Mesodermal cell (in vitro differentiated cells): ENCODE results near the gene TOB1.
"Not testable (repeated sequence)": the region's sequence is repeated elsewhere in the genome, so short reads cannot be mapped to it uniquely, and the experiment has no call there.

Experiments
- H3K27ac ChIP-seq: 2 replicates; pipeline ENCODE4 v1.7.0; 2013; ENCODE audit warnings: mild to moderate bottlenecking, low read depth, low read length, moderate library complexity; ENCODE audit not compliant: severe bottlenecking
- H3K36me3 ChIP-seq: 2 replicates; pipeline ENCODE4 v1.7.1; 2013; ENCODE audit warnings: mild to moderate bottlenecking, low read length, moderate library complexity; ENCODE audit not compliant: control insufficient read depth, insufficient read depth
- H3K4me1 ChIP-seq: one replicate; pipeline ENCODE4 v1.7.1; 2013; ENCODE audit warnings: mild to moderate bottlenecking, low read length; ENCODE audit not compliant: insufficient read depth, control insufficient read depth, poor library complexity, severe bottlenecking
- H3K4me3 ChIP-seq: 2 replicates; pipeline ENCODE4 v1.7.0; 2013; ENCODE audit warnings: low read length, control low read depth, mild to moderate bottlenecking; ENCODE audit not compliant: insufficient read depth, poor library complexity, severe bottlenecking; ENCODE audit errors: extremely low read depth
- H3K9me3 ChIP-seq: 2 replicates; pipeline ENCODE4 v1.7.1; 2013; ENCODE audit warnings: mild to moderate bottlenecking, low read length, moderate library complexity; ENCODE audit not compliant: control insufficient read depth
- WGBS, 2 experiments: methylation state at CpG; one replicate each; pipeline ENCODE4 v1.1.5; 2013; ENCODE audit warnings: missing lambda C conversion rate in 2 of 2; ENCODE audit not compliant: insufficient coverage in 2 of 2; 5-methylcytosine and 5-hydroxymethylcytosine counted together

TOB1 gene

DNA sequence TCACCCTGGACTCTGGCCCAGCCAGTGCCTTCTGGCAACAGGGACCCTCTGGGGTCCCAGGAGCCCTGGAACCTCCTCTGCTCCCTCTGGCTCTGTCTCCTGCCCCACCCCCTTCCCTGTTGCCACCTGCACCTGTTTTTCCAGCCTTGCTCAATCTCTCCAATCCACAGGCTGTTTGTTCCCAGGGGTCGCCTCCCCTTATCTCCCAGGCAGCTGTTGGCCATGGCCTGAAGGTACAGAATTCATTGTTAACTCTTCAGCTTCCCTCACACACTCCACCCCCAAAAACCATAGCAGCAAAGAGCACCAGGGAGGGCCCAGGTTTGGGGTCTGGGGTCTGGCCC lies 39.3 kb upstream of the TOB1 start:
- WGBS, 2 experiments = 57 to 75% methylated on average over 1 of the region's 1 CpG
- Histone ChIP-seq H3K36me3 (no peaks in the 10 kb centered on the region), H3K4me1 (peaks cover 22% of the 10 kb centered on the region), H3K9me3 (no peaks in the 10 kb centered on the region), H3K4me3 (no peak overlapping the region), H3K27ac (no peak overlapping the region)

DNA sequence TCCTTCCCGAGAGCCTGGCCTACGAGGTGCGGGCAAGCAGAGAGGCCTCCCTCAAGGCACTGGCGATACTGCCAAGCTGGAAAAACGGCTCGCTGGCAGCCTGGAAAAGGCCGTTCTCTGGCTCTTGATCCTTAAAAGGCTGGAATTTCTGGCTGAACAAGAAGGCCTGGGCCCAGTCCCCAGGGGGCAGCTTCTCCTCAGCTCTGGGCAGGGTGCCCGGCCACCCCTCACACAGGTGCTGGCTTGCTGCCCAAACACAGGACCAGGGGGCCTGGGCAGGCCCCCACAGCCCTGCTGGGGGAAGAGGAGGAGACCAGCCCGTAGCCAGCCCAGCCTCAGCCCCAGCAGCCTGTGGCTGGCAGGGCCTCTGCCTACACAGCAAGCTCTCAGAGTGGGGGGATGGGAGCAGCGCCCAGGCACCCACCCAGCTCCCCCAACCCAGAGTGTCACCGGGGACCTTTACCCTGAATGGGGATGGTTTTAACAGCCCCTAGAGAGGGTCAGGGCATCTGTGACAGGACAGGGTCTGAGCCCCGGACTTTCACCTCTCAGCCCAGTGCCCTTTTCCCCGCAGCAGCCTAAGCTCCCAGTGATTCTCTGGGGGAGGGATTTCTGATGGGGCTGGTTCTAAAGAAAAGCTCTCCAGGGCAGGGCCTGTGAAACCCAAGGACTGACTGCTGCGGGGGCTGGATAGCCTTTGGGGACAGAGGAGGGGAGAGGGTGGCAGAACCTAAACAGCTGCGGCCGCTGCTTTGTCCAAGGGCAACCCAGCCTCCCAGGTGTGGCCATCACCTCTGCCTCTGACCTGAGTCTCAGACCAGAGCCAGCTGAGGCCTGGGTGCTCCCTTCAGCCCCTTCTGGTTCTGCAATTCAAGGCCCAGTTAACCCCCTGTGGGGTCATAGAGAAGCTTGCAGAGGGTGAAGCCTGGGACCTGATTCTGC lies 38.6 kb upstream of the TOB1 start:
- peaks cover 28% of the 10 kb centered on the region for H3K4me1 ChIP-seq
- no peak overlapping the region for H3K4me3 ChIP-seq
- no peaks in the 10 kb centered on the region for H3K36me3 ChIP-seq
- H3K27ac ChIP-seq = peak overlapping the region; percentile 23
- H3K9me3 ChIP-seq = no peaks in the 10 kb centered on the region
- WGBS, 2 experiments = 72 to 81% methylated on average over 9 to 11 of the region's 16 CpGs

DNA sequence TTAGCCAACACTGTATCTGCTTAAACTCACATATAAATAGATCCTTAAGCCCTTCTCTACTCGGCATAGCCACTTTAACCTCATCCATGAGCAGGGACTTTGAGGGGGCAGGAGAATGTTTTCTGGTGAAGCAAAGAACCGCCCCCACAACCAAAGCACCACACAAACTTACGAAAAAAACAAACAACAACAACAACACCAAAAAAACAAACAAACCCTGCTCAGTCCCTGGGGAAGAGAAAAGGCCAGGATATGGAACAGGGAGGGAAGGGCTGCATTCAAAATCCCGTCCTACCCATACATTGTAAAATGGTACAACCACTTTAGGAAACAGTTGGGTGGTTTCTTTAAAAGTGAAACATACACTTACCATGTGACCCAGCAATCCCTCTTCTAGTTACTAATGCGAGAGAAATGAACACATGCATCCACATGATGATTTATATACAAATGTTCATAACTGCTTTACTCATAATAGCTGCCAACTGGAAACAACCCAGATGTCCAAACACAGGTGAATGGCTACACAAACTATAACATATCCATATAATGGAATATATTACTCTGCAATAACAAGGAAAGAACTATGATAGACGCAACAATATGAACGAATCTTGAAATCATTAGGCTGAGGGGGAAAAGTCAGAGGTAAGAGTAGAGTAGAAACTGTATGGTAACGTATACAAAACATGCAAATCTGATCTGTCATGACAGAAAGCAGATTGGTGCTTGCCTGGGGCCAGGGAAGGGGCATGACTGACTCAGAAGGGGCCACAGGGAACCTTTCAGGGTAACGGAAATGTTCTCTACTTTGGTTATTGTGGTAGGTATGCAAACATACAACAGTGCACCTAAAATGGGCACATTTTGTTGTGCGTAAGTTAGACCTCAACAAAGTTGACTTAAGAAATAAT lies 37.7 kb upstream of the TOB1 start:
- Histone ChIP-seq H3K4me1 (peaks cover 31% of the 10 kb centered on the region), H3K9me3 (no peaks in the 10 kb centered on the region), H3K4me3 (no peak overlapping the region), H3K36me3 (no peaks in the 10 kb centered on the region), H3K27ac (no peak overlapping the region)
- WGBS, 2 experiments = 97% methylated on average over 4 to 5 of the region's 10 CpGs

DNA sequence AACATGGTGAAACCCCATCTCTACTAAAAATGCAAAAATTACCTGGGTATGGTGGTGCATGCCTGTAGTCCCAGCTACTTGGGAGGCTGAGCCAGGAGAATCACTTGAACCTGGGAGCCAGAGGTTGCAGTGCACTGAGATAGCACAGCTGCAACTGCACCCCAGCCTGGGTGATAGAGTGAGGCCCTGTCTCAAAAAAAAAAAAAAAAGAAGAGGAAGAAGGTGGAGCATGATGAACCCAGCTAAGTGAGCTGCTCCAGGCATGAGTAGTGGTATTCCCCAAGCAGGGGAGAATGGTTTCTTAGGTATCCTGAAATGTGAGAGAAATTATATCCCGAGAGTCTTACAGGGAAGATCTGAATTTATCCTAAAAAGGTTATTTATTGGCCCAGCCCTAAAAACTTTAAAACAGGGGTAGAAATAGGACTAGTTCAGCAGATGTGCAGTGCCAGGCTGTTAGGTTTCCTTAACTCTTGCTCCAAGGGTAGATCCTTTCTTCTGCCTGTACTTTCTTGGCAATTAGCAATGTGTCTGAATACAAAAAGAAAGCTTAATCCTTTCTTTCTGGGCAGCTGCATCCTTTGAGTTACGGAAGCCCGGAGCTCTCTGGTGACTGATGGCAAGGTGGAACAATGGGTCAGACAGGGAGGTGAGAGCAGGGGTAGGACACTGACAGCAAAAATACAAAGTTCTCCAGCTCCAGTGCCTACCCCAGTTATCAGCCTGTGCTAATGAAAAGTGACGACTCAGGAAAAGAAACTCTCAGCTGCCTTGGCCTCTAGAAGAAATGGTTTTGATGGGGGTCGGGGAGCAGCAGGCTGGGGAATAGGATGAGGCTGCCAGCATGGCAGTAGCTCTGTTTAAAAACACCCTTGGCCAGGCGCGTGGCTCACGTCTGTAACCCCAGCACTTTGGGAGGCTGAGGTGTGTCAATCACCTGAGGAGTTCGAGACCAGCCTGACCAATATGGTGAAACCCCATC lies 36.5 kb upstream of the TOB1 start:
- Histone ChIP-seq H3K9me3 (no peaks in the 10 kb centered on the region), H3K36me3 (no peaks in the 10 kb centered on the region), H3K4me3 (no peak overlapping the region), H3K27ac (no peak overlapping the region), H3K4me1 (peaks cover 31% of the 10 kb centered on the region)
- WGBS, 2 experiments = 74 to 81% methylated on average over 4 to 5 of the region's 9 CpGs

DNA sequence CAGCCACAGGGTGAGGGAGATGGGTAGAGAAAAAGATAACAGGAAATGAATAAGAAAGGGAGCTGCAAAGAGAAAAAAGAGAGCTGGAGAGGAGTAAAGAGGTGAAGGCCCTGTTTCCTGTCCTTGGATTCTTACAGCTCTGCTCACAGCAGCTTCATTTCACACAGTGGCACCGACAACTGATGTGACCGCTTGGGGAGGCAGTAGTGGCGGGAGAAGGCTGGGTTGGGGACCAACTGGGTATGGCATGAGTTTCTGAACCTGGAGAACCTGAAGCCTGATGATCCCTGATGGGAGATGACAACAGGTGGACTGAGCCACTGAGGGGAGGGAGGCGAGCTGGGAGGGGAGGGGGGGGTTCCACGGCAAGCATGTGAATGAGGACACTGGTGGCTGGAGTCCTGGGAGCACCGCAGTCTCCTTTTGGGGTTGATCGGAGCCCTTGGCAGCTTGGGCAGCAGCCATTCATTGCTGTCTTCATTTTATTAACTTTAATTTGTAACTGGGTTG lies 34.3 kb upstream of the TOB1 start:
- H3K27ac ChIP-seq = peak overlapping the region; percentile 36
- H3K36me3 ChIP-seq = no peaks in the 10 kb centered on the region
- 80 to 83% methylated on average over 1 to 5 of the region's 7 CpGs for WGBS, 2 experiments
- no peak overlapping the region for H3K4me3 ChIP-seq
- H3K9me3 ChIP-seq = no peaks in the 10 kb centered on the region
- H3K4me1 ChIP-seq = peaks cover 31% of the 10 kb centered on the region

DNA sequence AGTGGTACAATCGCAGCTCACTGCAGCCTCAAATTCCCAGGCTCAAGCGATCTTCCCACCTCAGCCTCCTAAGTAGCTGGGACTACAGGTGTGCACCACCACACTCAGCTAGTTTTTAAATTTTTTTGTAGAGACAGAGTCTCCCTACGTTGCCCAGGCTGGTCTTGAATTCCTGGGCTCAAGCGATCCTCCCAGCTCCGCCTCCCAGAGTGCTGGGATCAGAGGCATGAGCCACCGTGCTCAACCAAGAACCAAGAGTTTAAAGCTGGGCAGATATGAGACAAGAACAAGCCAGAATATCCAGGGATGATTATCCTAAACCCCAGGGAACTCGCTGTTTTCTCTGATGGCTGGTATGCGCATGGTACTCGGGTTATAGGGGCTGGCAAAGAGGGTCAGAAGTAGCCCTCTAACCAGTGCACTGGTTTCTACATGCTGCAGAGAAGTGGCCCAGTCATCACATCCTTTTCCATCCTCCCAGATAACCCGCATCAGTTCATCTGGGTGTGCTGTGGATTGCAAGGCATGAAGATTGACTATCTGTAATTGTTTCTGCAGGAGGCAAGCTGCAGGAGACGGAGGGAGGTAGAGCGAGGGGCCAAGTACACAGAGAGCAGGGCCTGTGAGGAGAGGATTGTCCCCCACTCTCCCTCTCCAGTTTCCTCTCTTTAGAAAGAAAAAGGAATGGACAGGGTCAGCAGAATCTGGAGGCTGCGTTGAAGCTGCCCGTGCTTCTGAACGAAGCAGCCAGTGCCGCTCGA lies 33.6 kb upstream of the TOB1 start:
- 78 to 82% methylated on average over 14 to 15 of the region's 17 CpGs for WGBS, 2 experiments
- Histone ChIP-seq H3K4me1 (peaks cover 24% of the 10 kb centered on the region), H3K36me3 (no peaks in the 10 kb centered on the region), H3K4me3 (no peak overlapping the region), H3K9me3 (no peaks in the 10 kb centered on the region), H3K27ac (peak overlapping the region; percentile 36)

DNA sequence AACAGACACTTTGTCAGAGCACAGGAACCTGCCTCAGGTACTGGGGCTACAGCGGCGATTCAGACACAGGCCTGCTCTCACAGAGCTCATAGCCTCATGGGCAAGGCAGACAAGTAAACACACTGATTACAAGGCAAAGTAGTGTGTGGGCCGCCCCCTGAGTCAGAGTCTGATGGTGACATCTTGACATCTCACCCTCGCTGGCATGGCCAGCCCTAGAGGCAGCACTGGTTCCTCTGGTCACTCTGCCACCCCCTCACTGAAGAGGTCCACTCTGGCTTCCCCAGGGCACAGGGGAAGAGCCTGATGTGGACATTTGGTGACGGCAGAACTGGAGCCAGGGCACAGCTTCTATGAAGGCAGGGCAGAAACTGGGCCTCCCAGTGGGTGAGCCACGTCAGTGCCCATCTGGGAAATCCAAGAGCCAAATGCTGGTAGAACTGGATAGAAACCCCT lies 32.9 kb upstream of the TOB1 start:
- H3K9me3 ChIP-seq = no peaks in the 10 kb centered on the region
- no peak overlapping the region for H3K27ac ChIP-seq
- no peak overlapping the region for H3K4me3 ChIP-seq
- 92 to 100% methylated on average over 5 to 6 of the region's 6 CpGs for WGBS, 2 experiments
- no peaks in the 10 kb centered on the region for H3K36me3 ChIP-seq
- H3K4me1 ChIP-seq = peaks cover 17% of the 10 kb centered on the region

DNA sequence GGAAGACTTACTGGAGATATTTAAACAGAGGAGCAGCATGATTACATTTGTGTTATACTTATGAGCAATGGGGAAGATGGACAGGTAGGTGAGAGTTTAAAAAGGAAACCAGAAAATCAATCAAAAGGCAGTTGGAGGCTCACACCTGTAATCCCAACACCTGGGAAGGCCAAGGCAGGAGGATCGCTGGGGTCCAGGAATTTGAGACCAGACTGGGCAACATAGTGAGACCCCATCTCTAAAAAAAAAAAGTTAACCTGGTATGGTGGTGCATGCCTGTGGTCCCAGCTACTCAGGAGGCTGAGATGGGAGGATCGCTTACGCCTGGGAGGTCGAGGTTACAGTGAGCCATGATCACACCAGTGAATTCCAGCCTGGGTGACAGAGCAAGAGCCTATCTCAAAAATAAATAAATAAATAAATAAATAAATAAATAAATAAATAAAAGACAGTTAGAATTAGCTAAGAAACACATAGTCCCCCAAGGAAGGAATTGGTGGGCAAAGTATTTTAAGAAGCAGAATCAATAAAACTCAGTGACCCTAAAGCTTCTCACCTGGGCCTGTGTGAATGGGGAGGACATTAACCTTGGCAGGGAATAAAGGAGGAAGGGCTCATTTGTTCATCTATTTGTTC lies 32.3 kb upstream of the TOB1 start:
- no peaks in the 10 kb centered on the region for H3K9me3 ChIP-seq
- WGBS, 2 experiments = 92 to 100% methylated on average over 1 to 3 of the region's 4 CpGs
- H3K36me3 ChIP-seq = no peaks in the 10 kb centered on the region
- H3K4me1 ChIP-seq = peaks cover 18% of the 10 kb centered on the region
- no peak overlapping the region for H3K4me3 ChIP-seq
- H3K27ac ChIP-seq = no peak overlapping the region

DNA sequence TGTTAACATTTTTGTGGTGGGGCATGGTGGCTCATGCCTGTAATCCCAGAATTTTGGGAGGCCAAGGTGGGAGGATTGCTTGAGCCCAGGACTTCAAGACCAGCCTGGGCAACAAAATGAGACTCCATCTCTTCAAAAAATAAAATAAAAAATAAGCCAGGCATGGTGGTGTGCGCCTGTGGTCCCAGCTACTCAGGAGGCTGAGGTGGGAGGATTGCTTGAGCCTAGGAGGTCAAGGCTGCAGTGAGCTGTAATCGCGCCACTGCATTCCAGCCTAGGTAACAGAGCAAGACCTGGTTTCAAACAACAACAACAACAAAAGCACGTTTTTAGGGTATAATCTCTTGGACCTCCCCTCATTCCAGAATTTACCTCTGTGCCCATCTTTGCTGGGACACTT lies 28.4 kb upstream of the TOB1 start:
- H3K4me3 ChIP-seq, H3K36me3 ChIP-seq: not testable (repeated sequence)
- WGBS, 2 experiments = 78 to 96% methylated on average over 2 to 3 of the region's 4 CpGs

More for the DNA sequence above, 28.4 kb upstream of the TOB1 start:
- peaks cover 11% of the 10 kb centered on the region for H3K4me1 ChIP-seq
- H3K9me3 ChIP-seq, H3K27ac ChIP-seq: not testable (repeated sequence)
